OCI-LY3 (cell line): ENCODE data around the gene ZNF644.

Experiments used
- EZH2phosphoT487 ChIP-seq: fragments of 200-600 bp; shearing (Covaris generic); IDR thresholded peaks from 2 replicates; pipeline ENCODE4 v1.6.1; 2018; ENCODE audit warnings: antibody characterized with exemption, mixed run types, low read depth
- TF ChIP-seq, protein P1 (sequence below): fragments of 200-600, 300-600 bp; sonication (generic); IDR thresholded peaks from 2 replicates; pipeline ENCODE4 v1.5.1; 2014; ENCODE audit warnings: antibody characterized with exemption, low read length, low read depth

DNA sequence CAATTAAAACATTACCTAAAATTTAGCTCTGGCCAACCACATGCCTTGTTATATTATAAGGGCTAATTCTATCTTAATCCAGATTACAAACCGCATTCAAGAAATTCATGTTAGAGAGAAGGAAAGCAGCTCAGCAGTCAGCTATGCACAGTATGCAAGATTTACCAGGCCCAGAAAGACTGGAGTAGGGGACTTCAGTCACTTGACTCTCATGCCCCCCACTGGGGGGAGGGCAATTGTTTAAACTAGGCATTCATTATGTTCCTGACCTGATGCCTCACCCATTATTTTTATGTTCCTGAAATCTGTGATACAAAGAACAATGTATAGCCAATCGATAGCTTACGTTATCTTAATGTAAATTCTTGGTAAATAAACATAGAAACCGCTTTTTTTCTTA lies 96.9 kb downstream of the ZNF644 start:
- TF ChIP-seq, protein P1, sequence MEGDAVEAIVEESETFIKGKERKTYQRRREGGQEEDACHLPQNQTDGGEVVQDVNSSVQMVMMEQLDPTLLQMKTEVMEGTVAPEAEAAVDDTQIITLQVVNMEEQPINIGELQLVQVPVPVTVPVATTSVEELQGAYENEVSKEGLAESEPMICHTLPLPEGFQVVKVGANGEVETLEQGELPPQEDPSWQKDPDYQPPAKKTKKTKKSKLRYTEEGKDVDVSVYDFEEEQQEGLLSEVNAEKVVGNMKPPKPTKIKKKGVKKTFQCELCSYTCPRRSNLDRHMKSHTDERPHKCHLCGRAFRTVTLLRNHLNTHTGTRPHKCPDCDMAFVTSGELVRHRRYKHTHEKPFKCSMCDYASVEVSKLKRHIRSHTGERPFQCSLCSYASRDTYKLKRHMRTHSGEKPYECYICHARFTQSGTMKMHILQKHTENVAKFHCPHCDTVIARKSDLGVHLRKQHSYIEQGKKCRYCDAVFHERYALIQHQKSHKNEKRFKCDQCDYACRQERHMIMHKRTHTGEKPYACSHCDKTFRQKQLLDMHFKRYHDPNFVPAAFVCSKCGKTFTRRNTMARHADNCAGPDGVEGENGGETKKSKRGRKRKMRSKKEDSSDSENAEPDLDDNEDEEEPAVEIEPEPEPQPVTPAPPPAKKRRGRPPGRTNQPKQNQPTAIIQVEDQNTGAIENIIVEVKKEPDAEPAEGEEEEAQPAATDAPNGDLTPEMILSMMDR: no peak
- TF ChIP-seq EZH2phosphoT487: no peak
